ENCODE measurements around the gene MRTFB.

The MRTFB gene

DNA sequence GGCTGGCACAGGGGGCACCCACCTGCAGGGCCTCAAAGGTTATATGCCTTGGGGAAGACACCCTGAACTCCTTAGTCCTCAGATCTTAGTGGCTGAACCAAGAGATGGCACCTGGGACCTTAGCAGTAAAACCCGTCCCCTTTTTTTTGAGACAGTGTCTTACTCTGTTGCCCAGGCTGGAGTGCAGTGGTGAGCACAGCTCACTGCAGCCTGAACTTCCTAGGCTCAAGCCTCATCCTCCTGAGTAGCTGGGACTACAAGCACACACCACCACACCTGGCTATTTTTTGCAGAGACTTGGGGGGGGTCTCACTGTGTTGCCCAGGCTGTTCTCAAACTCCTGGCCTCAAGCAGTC, 237.2 kb downstream of the MRTFB start:
- TF ChIP-seq SNAI2 (CRISPR knock-in tag; IDR thresholded peaks at IDR 0.05) (no peak), PPARA (CRISPR knock-in tag; IDR thresholded peaks at IDR 0.05; ENCODE audit: borderline replicate concordance) (no peak), RARB (CRISPR knock-in tag; IDR thresholded peaks at IDR 0.05) (no peak), ZC3H10 (CRISPR knock-in tag; IDR thresholded peaks at IDR 0.05) (no peak)
- TF ChIP-seq, protein P1, sequence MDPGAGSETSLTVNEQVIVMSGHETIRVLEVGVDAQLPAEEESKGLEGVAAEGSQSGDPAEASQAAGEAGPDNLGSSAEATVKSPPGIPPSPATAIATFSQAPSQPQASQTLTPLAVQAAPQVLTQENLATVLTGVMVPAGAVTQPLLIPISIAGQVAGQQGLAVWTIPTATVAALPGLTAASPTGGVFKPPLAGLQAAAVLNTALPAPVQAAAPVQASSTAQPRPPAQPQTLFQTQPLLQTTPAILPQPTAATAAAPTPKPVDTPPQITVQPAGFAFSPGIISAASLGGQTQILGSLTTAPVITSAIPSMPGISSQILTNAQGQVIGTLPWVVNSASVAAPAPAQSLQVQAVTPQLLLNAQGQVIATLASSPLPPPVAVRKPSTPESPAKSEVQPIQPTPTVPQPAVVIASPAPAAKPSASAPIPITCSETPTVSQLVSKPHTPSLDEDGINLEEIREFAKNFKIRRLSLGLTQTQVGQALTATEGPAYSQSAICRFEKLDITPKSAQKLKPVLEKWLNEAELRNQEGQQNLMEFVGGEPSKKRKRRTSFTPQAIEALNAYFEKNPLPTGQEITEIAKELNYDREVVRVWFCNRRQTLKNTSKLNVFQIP (CRISPR knock-in tag; IDR thresholded peaks at IDR 0.05; ENCODE audit: borderline replicate concordance, low read depth) = no peak
- no peak for ATAC-seq

DNA sequence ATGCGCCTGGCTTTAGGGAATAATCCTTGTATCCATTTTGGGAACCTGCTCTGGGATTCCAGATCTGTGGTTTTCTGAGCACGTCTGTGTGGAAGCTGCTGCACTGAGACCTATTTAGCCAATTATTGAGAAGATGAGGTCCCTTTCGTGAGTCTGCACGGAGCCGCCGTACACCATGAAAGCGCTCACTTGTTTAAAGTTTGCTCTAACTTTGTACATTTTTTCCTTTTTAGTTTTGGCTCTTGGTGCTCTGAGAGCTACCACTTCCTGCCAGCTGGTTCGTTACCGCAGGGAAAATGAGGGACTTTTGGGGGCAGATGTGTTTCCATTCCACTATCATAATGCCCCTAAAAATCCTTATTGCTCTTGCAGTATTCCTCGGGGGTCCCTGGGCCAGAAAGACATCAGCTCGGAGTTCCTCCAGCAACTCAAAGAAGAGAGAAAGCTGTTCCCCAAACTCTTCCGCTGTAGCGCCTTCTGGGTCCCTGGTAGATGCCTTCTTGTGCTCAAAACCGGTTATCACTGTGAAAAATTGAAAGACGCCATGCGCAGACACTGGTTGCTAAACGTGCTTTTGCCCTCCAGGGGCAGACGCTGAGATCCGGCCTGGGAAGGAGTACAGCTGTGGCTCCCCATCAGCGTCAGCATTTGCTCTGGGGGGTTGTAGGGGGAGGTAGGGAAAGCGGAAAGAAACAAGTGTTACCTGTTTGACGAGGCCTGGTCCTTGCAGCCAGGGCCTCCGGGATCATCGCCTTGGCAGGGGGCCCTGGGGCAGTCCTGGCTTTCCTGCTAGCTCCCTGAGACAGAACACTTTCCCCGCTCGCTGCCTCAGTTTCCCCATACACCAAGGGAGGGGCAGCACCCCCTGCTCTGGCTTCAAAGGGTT, 238.1 kb downstream of the MRTFB start:
- ATAC-seq = no peak
- TF ChIP-seq ZFP30 (CRISPR knock-in tag; IDR thresholded peaks at IDR 0.05) = no peak
- no peak for TF ChIP-seq ZNF565 (CRISPR knock-in tag; conservative IDR thresholded peaks at IDR 0.05; ENCODE audit: low read depth)
- TF ChIP-seq ISL1 (CRISPR knock-in tag; IDR thresholded peaks at IDR 0.05) = no peak
- TF ChIP-seq, protein P2, sequence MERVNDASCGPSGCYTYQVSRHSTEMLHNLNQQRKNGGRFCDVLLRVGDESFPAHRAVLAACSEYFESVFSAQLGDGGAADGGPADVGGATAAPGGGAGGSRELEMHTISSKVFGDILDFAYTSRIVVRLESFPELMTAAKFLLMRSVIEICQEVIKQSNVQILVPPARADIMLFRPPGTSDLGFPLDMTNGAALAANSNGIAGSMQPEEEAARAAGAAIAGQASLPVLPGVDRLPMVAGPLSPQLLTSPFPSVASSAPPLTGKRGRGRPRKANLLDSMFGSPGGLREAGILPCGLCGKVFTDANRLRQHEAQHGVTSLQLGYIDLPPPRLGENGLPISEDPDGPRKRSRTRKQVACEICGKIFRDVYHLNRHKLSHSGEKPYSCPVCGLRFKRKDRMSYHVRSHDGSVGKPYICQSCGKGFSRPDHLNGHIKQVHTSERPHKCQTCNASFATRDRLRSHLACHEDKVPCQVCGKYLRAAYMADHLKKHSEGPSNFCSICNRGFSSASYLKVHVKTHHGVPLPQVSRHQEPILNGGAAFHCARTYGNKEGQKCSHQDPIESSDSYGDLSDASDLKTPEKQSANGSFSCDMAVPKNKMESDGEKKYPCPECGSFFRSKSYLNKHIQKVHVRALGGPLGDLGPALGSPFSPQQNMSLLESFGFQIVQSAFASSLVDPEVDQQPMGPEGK (CRISPR knock-in tag; IDR thresholded peaks at IDR 0.05; ENCODE audit: borderline replicate concordance) = no peak
- TF ChIP-seq ZNF8 (CRISPR knock-in tag; IDR thresholded peaks at IDR 0.05) = no peak
- TF ChIP-seq SNAI2 (CRISPR knock-in tag; IDR thresholded peaks at IDR 0.05) = no peak
- TF ChIP-seq ZC3H10 (CRISPR knock-in tag; IDR thresholded peaks at IDR 0.05) = no peak
- TF ChIP-seq, protein P3, sequence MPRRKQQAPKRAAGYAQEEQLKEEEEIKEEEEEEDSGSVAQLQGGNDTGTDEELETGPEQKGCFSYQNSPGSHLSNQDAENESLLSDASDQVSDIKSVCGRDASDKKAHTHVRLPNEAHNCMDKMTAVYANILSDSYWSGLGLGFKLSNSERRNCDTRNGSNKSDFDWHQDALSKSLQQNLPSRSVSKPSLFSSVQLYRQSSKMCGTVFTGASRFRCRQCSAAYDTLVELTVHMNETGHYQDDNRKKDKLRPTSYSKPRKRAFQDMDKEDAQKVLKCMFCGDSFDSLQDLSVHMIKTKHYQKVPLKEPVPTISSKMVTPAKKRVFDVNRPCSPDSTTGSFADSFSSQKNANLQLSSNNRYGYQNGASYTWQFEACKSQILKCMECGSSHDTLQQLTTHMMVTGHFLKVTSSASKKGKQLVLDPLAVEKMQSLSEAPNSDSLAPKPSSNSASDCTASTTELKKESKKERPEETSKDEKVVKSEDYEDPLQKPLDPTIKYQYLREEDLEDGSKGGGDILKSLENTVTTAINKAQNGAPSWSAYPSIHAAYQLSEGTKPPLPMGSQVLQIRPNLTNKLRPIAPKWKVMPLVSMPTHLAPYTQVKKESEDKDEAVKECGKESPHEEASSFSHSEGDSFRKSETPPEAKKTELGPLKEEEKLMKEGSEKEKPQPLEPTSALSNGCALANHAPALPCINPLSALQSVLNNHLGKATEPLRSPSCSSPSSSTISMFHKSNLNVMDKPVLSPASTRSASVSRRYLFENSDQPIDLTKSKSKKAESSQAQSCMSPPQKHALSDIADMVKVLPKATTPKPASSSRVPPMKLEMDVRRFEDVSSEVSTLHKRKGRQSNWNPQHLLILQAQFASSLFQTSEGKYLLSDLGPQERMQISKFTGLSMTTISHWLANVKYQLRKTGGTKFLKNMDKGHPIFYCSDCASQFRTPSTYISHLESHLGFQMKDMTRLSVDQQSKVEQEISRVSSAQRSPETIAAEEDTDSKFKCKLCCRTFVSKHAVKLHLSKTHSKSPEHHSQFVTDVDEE (CRISPR knock-in tag; IDR thresholded peaks at IDR 0.05) = no peak
- TF ChIP-seq PPARA (CRISPR knock-in tag; IDR thresholded peaks at IDR 0.05; ENCODE audit: borderline replicate concordance) = no peak
- no peak for TF ChIP-seq ZFP3 (CRISPR knock-in tag; IDR thresholded peaks at IDR 0.05)

DNA sequence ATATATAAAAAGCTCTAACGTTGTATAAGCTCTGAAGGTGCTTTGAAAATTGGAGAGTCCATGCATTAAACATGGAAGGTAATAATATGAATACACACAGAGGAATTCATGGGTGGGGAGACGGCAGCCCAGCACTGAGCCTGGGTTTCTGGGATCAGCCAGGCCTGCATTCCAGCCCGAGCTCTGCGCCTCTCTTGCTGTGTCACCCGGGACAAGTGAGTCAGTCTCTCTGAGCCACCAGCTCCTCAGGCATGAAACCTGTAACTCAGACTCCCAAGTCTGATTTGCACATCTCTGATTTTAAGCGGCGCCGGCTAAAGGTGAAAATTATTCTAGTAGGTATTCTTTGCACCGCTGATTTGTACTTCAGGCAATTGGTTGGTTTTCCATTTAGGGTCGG, 238.8 kb downstream of the MRTFB start:
- no peak for TF ChIP-seq ESRRG (CRISPR knock-in tag; IDR thresholded peaks at IDR 0.05)
- TF ChIP-seq, protein P4, sequence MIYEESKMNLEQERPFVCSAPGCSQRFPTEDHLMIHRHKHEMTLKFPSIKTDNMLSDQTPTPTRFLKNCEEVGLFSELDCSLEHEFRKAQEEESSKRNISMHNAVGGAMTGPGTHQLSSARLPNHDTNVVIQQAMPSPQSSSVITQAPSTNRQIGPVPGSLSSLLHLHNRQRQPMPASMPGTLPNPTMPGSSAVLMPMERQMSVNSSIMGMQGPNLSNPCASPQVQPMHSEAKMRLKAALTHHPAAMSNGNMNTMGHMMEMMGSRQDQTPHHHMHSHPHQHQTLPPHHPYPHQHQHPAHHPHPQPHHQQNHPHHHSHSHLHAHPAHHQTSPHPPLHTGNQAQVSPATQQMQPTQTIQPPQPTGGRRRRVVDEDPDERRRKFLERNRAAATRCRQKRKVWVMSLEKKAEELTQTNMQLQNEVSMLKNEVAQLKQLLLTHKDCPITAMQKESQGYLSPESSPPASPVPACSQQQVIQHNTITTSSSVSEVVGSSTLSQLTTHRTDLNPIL (CRISPR knock-in tag; IDR thresholded peaks at IDR 0.05; ENCODE audit: low read depth) = no peak
- no peak for TF ChIP-seq ZNF70 (CRISPR knock-in tag; IDR thresholded peaks at IDR 0.05)
- no peak for TF ChIP-seq ZFP30 (CRISPR knock-in tag; IDR thresholded peaks at IDR 0.05)
- TF ChIP-seq, protein P5, sequence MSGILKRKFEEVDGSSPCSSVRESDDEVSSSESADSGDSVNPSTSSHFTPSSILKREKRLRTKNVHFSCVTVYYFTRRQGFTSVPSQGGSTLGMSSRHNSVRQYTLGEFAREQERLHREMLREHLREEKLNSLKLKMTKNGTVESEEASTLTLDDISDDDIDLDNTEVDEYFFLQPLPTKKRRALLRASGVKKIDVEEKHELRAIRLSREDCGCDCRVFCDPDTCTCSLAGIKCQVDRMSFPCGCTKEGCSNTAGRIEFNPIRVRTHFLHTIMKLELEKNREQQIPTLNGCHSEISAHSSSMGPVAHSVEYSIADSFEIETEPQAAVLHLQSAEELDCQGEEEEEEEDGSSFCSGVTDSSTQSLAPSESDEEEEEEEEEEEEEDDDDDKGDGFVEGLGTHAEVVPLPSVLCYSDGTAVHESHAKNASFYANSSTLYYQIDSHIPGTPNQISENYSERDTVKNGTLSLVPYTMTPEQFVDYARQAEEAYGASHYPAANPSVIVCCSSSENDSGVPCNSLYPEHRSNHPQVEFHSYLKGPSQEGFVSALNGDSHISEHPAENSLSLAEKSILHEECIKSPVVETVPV (CRISPR knock-in tag; IDR thresholded peaks at IDR 0.05) = no peak
- TF ChIP-seq, protein P2 (CRISPR knock-in tag; IDR thresholded peaks at IDR 0.05; ENCODE audit: borderline replicate concordance) = no peak
- TF ChIP-seq OSR1 (CRISPR knock-in tag; IDR thresholded peaks at IDR 0.05) = no peak
- no peak for TF ChIP-seq ZNF565 (CRISPR knock-in tag; conservative IDR thresholded peaks at IDR 0.05; ENCODE audit: low read depth)
- TF ChIP-seq ZC3H10 (CRISPR knock-in tag; IDR thresholded peaks at IDR 0.05) = no peak
- TF ChIP-seq ARNTL (CRISPR knock-in tag; IDR thresholded peaks at IDR 0.05; ENCODE audit: borderline replicate concordance, low read depth) = no peak
- TF ChIP-seq BACH2 (CRISPR knock-in tag; IDR thresholded peaks at IDR 0.05; ENCODE audit: borderline replicate concordance) = no peak
- no peak for TF ChIP-seq TOX (CRISPR knock-in tag; IDR thresholded peaks at IDR 0.05; ENCODE audit: borderline replicate concordance)
- TF ChIP-seq RARB (CRISPR knock-in tag; IDR thresholded peaks at IDR 0.05) = no peak
- TF ChIP-seq ZNF8 (CRISPR knock-in tag; IDR thresholded peaks at IDR 0.05) = no peak
- no peak for TF ChIP-seq CSDC2 (CRISPR knock-in tag; IDR thresholded peaks at IDR 0.05)
- peak; percentile 44; the same call in 2 of the 3 replicates for ATAC-seq
